Upper lobe of left lung (tissue), 4 donors: Measurements from ENCODE around the gene S1PR3.

Source experiments
- CTCF ChIP-seq, 6 experiments: fragments of 450-650 bp in 4 of 6; fragments of 200-600 bp in 2 of 6; sonication (generic) in 2 of 6; IDR thresholded peaks; one replicate each; pipeline ENCODE4 v1.5.1; 2016 to 2019; ENCODE audit warnings: antibody characterized with exemption in 6 of 6
- EP300 ChIP-seq, 4 donors: sonication (generic); formaldehyde crosslinking; IDR thresholded peaks; one replicate each; pipeline ENCODE4 v1.5.1; 2017; ENCODE audit warnings: antibody characterized with exemption in 4 of 4, control low read depth in 2 of 4
- POLR2A ChIP-seq, 4 donors: fragments of 450-650 bp; IDR thresholded peaks; one replicate each; pipeline ENCODE4 v1.5.1; 2016 to 2017; ENCODE audit warnings: antibody characterized with exemption in 4 of 4, mild to moderate bottlenecking in 2 of 4
- POLR2AphosphoS5 ChIP-seq, 2 donors: sonication (generic); formaldehyde crosslinking; IDR thresholded peaks; one replicate each; pipeline ENCODE4 v1.5.1; 2017; ENCODE audit warnings: antibody characterized with exemption in 2 of 2

DNA sequence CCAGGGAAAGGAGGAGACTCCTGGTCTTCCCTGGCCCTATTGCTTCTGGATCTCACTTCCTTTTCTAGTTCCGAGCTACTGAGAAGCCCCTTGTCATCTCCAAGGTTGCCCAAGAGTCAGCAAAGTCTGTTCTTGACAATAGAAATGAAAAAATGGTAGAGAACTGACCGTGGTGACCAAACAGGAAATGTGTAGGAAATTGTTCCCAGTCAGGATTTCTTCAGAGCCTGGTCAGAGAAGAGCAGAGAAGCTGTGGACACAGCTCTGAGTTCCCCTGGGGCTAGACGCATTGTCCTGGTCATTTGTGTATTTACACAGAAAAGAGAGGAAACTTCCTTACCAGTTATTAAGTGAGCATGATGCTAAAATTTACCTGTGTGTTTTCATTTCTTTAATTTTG is 35.6 kb downstream of the S1PR3 start:
- TF ChIP-seq CTCF (IDR thresholded peaks at IDR 0.05) (no peak), POLR2AphosphoS5 (IDR thresholded peaks at IDR 0.05) (no peak), POLR2A (IDR thresholded peaks at IDR 0.05) (no peak), EP300 (IDR thresholded peaks at IDR 0.05) (no peak)
